H1 (cell line): ENCODE measurements around the gene MBNL3. TPM values are rescaled to one million over a fixed set of nuclear protein-coding genes. Genes with fewer than 3 reads are reported as not detected.

Experiments
- CTCF ChIA-PET: fragments of 300-600 bp; sonication (Branson Sonifier 250); formaldehyde crosslinking; loops from one replicate; lab custom pipeline; 2021; ENCODE audit not compliant: partially characterized antibody; lab: Charles Lee
- POLR2A ChIA-PET: fragments of 300-600 bp; sonication (Branson Sonifier 250); formaldehyde crosslinking; loops from one replicate; lab custom pipeline; 2021; ENCODE audit warnings: inconsistent platforms; ENCODE audit not compliant: partially characterized antibody; lab: Charles Lee
- DNase-seq, 2 experiments: peaks; one replicate each; pipeline versions ENCODE4 v3.0.0 to v3.0.0-alpha.2; 2010 to 2022; ENCODE audit warnings: low spot score in 2 of 2, low read depth in 1 of 2, mixed read lengths in 1 of 2
- FAIRE-seq: peaks from 2 replicates; lab custom pipeline; 2011; peaks lifted over from hg19 to GRCh38; lab: Jason Lieb, UNC
- H2AFZ ChIP-seq: 2 replicates; pipeline ENCODE4 v1.8.1; 2012; ENCODE audit warnings: low read length, inconsistent platforms
- H2AK5ac ChIP-seq: 2 replicates; pipeline ENCODE4 v1.6.1; 2013; ENCODE audit warnings: low read depth, low read length
- H2BK120ac ChIP-seq: replicated peaks from 2 replicates; pipeline ENCODE3; 2013; ENCODE audit warnings: low read depth, low read length, inconsistent platforms
- H2BK12ac ChIP-seq: 2 replicates; pipeline ENCODE4 v1.6.1; 2013; ENCODE audit warnings: low read depth, low read length
- H2BK15ac ChIP-seq: 2 replicates; pipeline ENCODE4 v1.6.1; 2013; ENCODE audit warnings: low read length
- H2BK20ac ChIP-seq: 2 replicates; pipeline ENCODE4 v1.6.1; 2013; ENCODE audit warnings: low read length
- H2BK5ac ChIP-seq: 2 replicates; pipeline ENCODE4 v1.6.1; 2013; ENCODE audit warnings: low read depth, low read length
- H3K14ac ChIP-seq: 2 replicates; pipeline ENCODE4 v1.6.1; 2013; ENCODE audit warnings: inconsistent platforms; ENCODE audit not compliant: insufficient read length
- H3K18ac ChIP-seq: 2 replicates; pipeline ENCODE4 v1.6.1; 2013; ENCODE audit warnings: low read length; ENCODE audit errors: extremely low read depth
- H3K23ac ChIP-seq: 2 replicates; pipeline ENCODE4 v1.6.1; 2013; ENCODE audit warnings: inconsistent platforms; ENCODE audit not compliant: insufficient read length
- H3K23me2 ChIP-seq: 2 replicates; pipeline ENCODE4 v1.6.1; 2013; ENCODE audit warnings: low read depth, low read length
- H3K27ac ChIP-seq: 2 replicates; pipeline ENCODE4 v1.6.1; 2011; ENCODE audit warnings: low read depth, low read length, inconsistent platforms
- H3K27me3 ChIP-seq, 4 experiments: replicated peaks in 1 of 4; 1 replicate in 1 of 4; 2 replicates in 3 of 4; pipeline versions ENCODE4 v1.6.1 to v1.8.1; 2011 to 2013; ENCODE audit warnings: low read length in 3 of 4, mild to moderate bottlenecking in 3 of 4, inconsistent platforms in 2 of 4, mixed read lengths in 2 of 4, moderate library complexity in 1 of 4; ENCODE audit not compliant: control insufficient read depth in 3 of 4, insufficient read depth in 3 of 4; ENCODE audit errors: extremely low read depth in 1 of 4
- H3K36me3 ChIP-seq, 4 experiments: 2 replicates each; pipeline versions ENCODE4 v1.6.1 to v1.8.1; 2011 to 2013; ENCODE audit warnings: mild to moderate bottlenecking in 4 of 4, low read length in 3 of 4, moderate library complexity in 2 of 4, control low read depth in 1 of 4, inconsistent platforms in 1 of 4; ENCODE audit not compliant: insufficient read depth in 4 of 4, control insufficient read depth in 2 of 4
- H3K4ac ChIP-seq: replicated peaks from 2 replicates; pipeline ENCODE3; 2013; ENCODE audit warnings: low read length, low read depth, mixed read lengths, inconsistent platforms; ENCODE audit not compliant: insufficient read length
- H3K4me1 ChIP-seq, 4 experiments: replicated peaks in 1 of 4; 1 replicate in 1 of 4; 2 replicates in 3 of 4; pipeline versions ENCODE4 v1.6.1 to v1.8.1; 2011 to 2013; ENCODE audit warnings: low read length in 3 of 4, inconsistent platforms in 2 of 4, mixed read lengths in 1 of 4; ENCODE audit not compliant: insufficient read depth in 4 of 4, control insufficient read depth in 3 of 4
- H3K4me2 ChIP-seq, 2 experiments: 2 replicates each; pipeline versions ENCODE4 v1.6.1 to v1.8.1; 2011 to 2013; ENCODE audit warnings: low read depth in 2 of 2, low read length in 2 of 2, control low read depth in 1 of 2, inconsistent platforms in 1 of 2, mild to moderate bottlenecking in 1 of 2; ENCODE audit not compliant: insufficient read depth in 1 of 2
- H3K4me3 ChIP-seq, 4 experiments: fragments of 200-600, 300-600 bp in 1 of 4; sonication (generic), shearing (Covaris generic), sonication (Bioruptor Twin) in 1 of 4; 2 replicates each; pipeline versions ENCODE4 v1.5.1 to v1.8.1; 2011 to 2016; ENCODE audit warnings: low read length in 4 of 4, low read depth in 3 of 4, control low read depth in 2 of 4, inconsistent platforms in 2 of 4, mild to moderate bottlenecking in 2 of 4, mixed read lengths in 1 of 4, moderate library complexity in 1 of 4; ENCODE audit not compliant: insufficient read depth in 2 of 4; ENCODE audit errors: extremely low read depth in 1 of 4
- H3K56ac ChIP-seq: replicated peaks from 2 replicates; pipeline ENCODE3; 2013; ENCODE audit warnings: low read depth, mild to moderate bottlenecking, mixed read lengths, low read length, inconsistent platforms; ENCODE audit not compliant: insufficient read length
- H3K79me1 ChIP-seq: 2 replicates; pipeline ENCODE4 v1.6.1; 2013; ENCODE audit warnings: low read depth, low read length, control low read depth
- H3K79me2 ChIP-seq, 2 experiments: 2 replicates each; pipeline versions ENCODE4 v1.6.1 to v1.8.1; 2012 to 2013; ENCODE audit warnings: low read length in 2 of 2, mild to moderate bottlenecking in 2 of 2, inconsistent platforms in 1 of 2; ENCODE audit not compliant: insufficient read depth in 2 of 2, control insufficient read depth in 1 of 2
- H3K9ac ChIP-seq, 4 experiments: replicated peaks in 1 of 4; 1 replicate in 1 of 4; 2 replicates in 3 of 4; pipeline versions ENCODE4 v1.6.1 to v1.8.1; 2011 to 2013; ENCODE audit warnings: low read depth in 3 of 4, low read length in 3 of 4, control low read depth in 2 of 4, mild to moderate bottlenecking in 2 of 4, moderate library complexity in 2 of 4, inconsistent platforms in 1 of 4; ENCODE audit errors: extremely low read depth in 1 of 4
- H3K9me3 ChIP-seq, 2 experiments: 2 replicates each; pipeline versions ENCODE4 v1.6.1 to v1.8.1; 2012 to 2013; ENCODE audit warnings: mild to moderate bottlenecking in 2 of 2, moderate library complexity in 2 of 2, control low read depth in 1 of 2, inconsistent platforms in 1 of 2, low read depth in 1 of 2, low read length in 1 of 2, mixed read lengths in 1 of 2; ENCODE audit not compliant: insufficient read depth in 2 of 2
- H4K20me1 ChIP-seq, 2 experiments: replicated peaks in 1 of 2; 2 replicates each; pipeline versions ENCODE3 to v1.8.1; 2011 to 2013; ENCODE audit warnings: inconsistent platforms in 2 of 2, low read length in 2 of 2, mild to moderate bottlenecking in 1 of 2; ENCODE audit not compliant: insufficient read depth in 2 of 2, control insufficient read depth in 1 of 2
- H4K5ac ChIP-seq: 2 replicates; pipeline ENCODE4 v1.6.1; 2013; ENCODE audit warnings: low read length, low read depth, mixed read lengths, inconsistent platforms; ENCODE audit not compliant: insufficient read length
- H4K8ac ChIP-seq: 2 replicates; pipeline ENCODE4 v1.8.0; 2013; ENCODE audit warnings: mild to moderate bottlenecking, moderate library complexity, low read length, inconsistent platforms; ENCODE audit not compliant: insufficient read depth; ENCODE audit errors: extremely low read depth
- H4K91ac ChIP-seq: replicated peaks from 2 replicates; pipeline ENCODE3; 2013; ENCODE audit warnings: low read length, mixed read lengths, inconsistent platforms; ENCODE audit not compliant: insufficient read length
- ASH2L ChIP-seq: fragments of 200-600, 300-600 bp; sonication (generic); IDR thresholded peaks from one replicate; pipeline ENCODE4 v1.7.1; 2017; ENCODE audit warnings: low read length
- CBX5 ChIP-seq: fragments of 300-800, 300-1000 bp; sonication (generic); IDR thresholded peaks from 2 replicates; pipeline ENCODE4 v1.7.1; 2016; ENCODE audit warnings: antibody characterized with exemption, low read length, low read depth
- EGR1 ChIP-seq: IDR thresholded peaks from 2 replicates; pipeline ENCODE4 v1.6.1; 2011; ENCODE audit warnings: low read depth, low read length, borderline replicate concordance
- EP300 ChIP-seq, 2 experiments: IDR thresholded peaks; 1 replicate in 1 of 2; 2 replicates in 1 of 2; pipeline ENCODE4 v1.6.1; 2011 to 2012; ENCODE audit warnings: low read depth in 2 of 2, low read length in 2 of 2, mild to moderate bottlenecking in 2 of 2, borderline replicate concordance in 1 of 2, inconsistent platforms in 1 of 2, moderate library complexity in 1 of 2
- KDM1A ChIP-seq: fragments of 200-600, 300-600 bp; sonication (generic); IDR thresholded peaks from 2 replicates; pipeline ENCODE4 v1.7.1; 2016; ENCODE audit warnings: mild to moderate bottlenecking, low read length, borderline replicate concordance
- SIN3A ChIP-seq, 2 experiments: IDR thresholded peaks in 1 of 2; conservative IDR thresholded peaks in 1 of 2; 2 replicates each; pipeline ENCODE4 v1.6.1; 2011 to 2012; ENCODE audit warnings: low read length in 2 of 2, improper control_type of control experiment in 1 of 2, low read depth in 1 of 2, mild to moderate bottlenecking in 1 of 2
- WGBS, 2 experiments: shearing (Covaris generic) in 1 of 2; methylation state at CpG; one replicate each; pipeline versions ENCODE4 v1.1.6 to v1.1.7; 2013 to 2015; ENCODE audit warnings: low lambda C conversion rate in 2 of 2, mixed read lengths in 2 of 2, inconsistent platforms in 1 of 2, low coverage in 1 of 2, missing lambda C conversion rate in 1 of 2; ENCODE audit not compliant: insufficient replicate concordance in 2 of 2, insufficient coverage in 1 of 2, insufficient read length in 1 of 2; ENCODE audit errors: extremely low coverage in 1 of 2, missing lambda C conversion rate in 1 of 2; 5-methylcytosine and 5-hydroxymethylcytosine counted together
- polyA plus RNA-seq, 7 experiments: library from polyadenylated mRNA; depleted of rRNA in 3 of 7; stranded (reverse) in 5 of 7; unstranded in 2 of 7; fragments of >200 nt in 5 of 7; fragments of 200-250 nt in 2 of 7; gene quantifications; 1 replicate in 5 of 7; 2 replicates in 1 of 7; 4 replicates in 1 of 7; pipeline versions ENCODE4 v1.2.1 to v1.2.3, GENCODE V29; 2011 to 2013; ENCODE audit warnings: missing spikeins in 2 of 7, mixed read lengths in 2 of 7
- total RNA-seq: library from RNA; stranded (reverse); fragmentation: NEBNext Ultra II Directional; extraction: Animal tissue kit (Norgen Biotek cat#: 25700); gene quantifications from 2 replicates; pipeline ENCODE4 v1.2.1, GENCODE V29; 2021
- TF ChIP-seq, protein P1 (sequence below), 3 experiments: IDR thresholded peaks; 1 replicate in 2 of 3; 2 replicates in 1 of 3; pipeline versions ENCODE4 v1.5.1 to v1.6.1; 2011; ENCODE audit warnings: low read length in 3 of 3, mild to moderate bottlenecking in 3 of 3, inconsistent platforms in 2 of 3, low read depth in 1 of 3, moderate library complexity in 1 of 3; ENCODE audit not compliant: insufficient read depth in 1 of 3; ENCODE audit errors: control extremely low read depth in 1 of 3

The MBNL3 gene
- total and polyA plus RNA-seq, 2 of the 8 experiments (the other 6 are each of a cell fraction or from before 2014, with no cell fraction given), result 3.5 to 4.3 TPM

DNA sequence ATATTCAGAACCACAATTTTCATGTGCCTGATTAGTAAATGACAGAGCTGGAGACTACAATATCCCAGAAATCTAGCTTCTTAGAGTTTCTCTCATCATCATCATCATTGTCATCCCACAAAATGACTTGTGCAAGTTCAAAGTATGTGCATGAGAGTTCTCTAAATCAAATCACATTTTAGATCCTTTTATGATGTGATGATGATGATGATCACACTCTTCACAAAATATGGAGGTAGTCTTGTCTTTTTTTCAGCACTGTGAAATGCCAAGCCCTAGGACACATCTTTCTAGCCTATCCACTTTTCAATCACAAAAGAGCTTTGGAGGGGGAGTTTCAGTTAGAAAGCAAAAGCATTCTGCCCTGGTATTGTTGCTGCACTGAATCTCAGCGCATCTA lies 7.4 kb downstream of the MBNL3 start:
- no peak overlapping the region for H2BK20ac ChIP-seq
- CTCF ChIA-PET, result interaction anchor here (0.6 to 2.6 kb wide), 5 partner anchors 19 to 1229 kb away, joined by 3 to 7 read pairs (median 4); no protein-coding TSS in a partner anchor
- no peak overlapping the region for H3K23ac ChIP-seq
- H3K27me3 ChIP-seq, result no peaks in the 10 kb centered on the region
- H3K18ac ChIP-seq, result no peak overlapping the region
- no peak overlapping the region for H2BK15ac ChIP-seq
- no peaks in the 10 kb centered on the region for H3K79me1 ChIP-seq
- FAIRE-seq (no peak), DNase-seq (no peak)
- no peak overlapping the region for H3K27ac ChIP-seq
- H3K4me3 ChIP-seq, result no peak overlapping the region
- H3K36me3 ChIP-seq, result no peaks in the 10 kb centered on the region
- no peak overlapping the region for H2AK5ac ChIP-seq
- H3K4me1 ChIP-seq, result peaks cover 0 to 7% (median 1%) of the 10 kb centered on the region in 4 experiments; a peak in 2 of 7 replicates
- POLR2A ChIA-PET, result no interaction called here
- no peaks in the 10 kb centered on the region for H3K23me2 ChIP-seq
- no peak overlapping the region for H2AFZ ChIP-seq
- no peak overlapping the region for H2BK120ac ChIP-seq
- H2BK12ac ChIP-seq, result no peak overlapping the region
- H3K79me2 ChIP-seq, result no peaks in the 10 kb centered on the region
- no peak overlapping the region for H3K4ac ChIP-seq
- no peaks in the 10 kb centered on the region for H4K20me1 ChIP-seq
- H3K9me3 ChIP-seq, result no peaks in the 10 kb centered on the region
- no peak overlapping the region for H3K9ac ChIP-seq
- H3K14ac ChIP-seq, result no peak overlapping the region
- H3K56ac ChIP-seq, result no peak overlapping the region
- H4K5ac ChIP-seq, result no peak overlapping the region
- H3K4me2 ChIP-seq, result no peak overlapping the region
- 86% methylated on average over 1 of the region's 1 CpG; no CpG with 5 or more reads in 1 of the 2 experiments for WGBS, 2 experiments
- no peak overlapping the region for H4K8ac ChIP-seq
- no peak overlapping the region for H2BK5ac ChIP-seq
- H4K91ac ChIP-seq, result no peak overlapping the region
- no peak for TF ChIP-seq EP300 (IDR thresholded peaks at IDR 0.05; ENCODE audit: borderline replicate concordance in 1 of 2, low read depth in 2 of 2, low read length in 2 of 2)
- no peak for TF ChIP-seq EGR1
- TF ChIP-seq ASH2L, result no peak
- no peak for TF ChIP-seq KDM1A
- TF ChIP-seq SIN3A (conservative IDR thresholded peaks at IDR 0.05 in 1 of 2, IDR thresholded peaks at IDR 0.05 in 1 of 2; ENCODE audit: low read depth in 1 of 2, low read length in 2 of 2), result no peak
- TF ChIP-seq, protein P1, sequence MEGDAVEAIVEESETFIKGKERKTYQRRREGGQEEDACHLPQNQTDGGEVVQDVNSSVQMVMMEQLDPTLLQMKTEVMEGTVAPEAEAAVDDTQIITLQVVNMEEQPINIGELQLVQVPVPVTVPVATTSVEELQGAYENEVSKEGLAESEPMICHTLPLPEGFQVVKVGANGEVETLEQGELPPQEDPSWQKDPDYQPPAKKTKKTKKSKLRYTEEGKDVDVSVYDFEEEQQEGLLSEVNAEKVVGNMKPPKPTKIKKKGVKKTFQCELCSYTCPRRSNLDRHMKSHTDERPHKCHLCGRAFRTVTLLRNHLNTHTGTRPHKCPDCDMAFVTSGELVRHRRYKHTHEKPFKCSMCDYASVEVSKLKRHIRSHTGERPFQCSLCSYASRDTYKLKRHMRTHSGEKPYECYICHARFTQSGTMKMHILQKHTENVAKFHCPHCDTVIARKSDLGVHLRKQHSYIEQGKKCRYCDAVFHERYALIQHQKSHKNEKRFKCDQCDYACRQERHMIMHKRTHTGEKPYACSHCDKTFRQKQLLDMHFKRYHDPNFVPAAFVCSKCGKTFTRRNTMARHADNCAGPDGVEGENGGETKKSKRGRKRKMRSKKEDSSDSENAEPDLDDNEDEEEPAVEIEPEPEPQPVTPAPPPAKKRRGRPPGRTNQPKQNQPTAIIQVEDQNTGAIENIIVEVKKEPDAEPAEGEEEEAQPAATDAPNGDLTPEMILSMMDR (IDR thresholded peaks at IDR 0.05; ENCODE audit: control extremely low read depth in 1 of 3, insufficient read depth in 1 of 3, low read depth in 1 of 3, low read length in 3 of 3), result no peak
- TF ChIP-seq CBX5, result no peak
